OCI-LY7 (cell line): ENCODE results near the gene MTX3. TPM values are rescaled to one million over a fixed set of nuclear protein-coding genes. Genes with fewer than 3 reads are reported as not detected.

Experiments
- BruUV-seq: library from RNA; stranded (reverse); fragments of 400-500 nt; replicated peaks from 2 replicates; lab custom pipeline; 2021; lab: Mats Ljungman, UMichigan
- CTCF ChIA-PET: fragments of 300-600 bp; sonication (Branson Sonifier 250); formaldehyde crosslinking; loops from one replicate; lab custom pipeline; 2022; ENCODE audit warnings: antibody characterized with exemption; ENCODE audit not compliant: unreplicated experiment; lab: Charles Lee
- POLR2A ChIA-PET: fragments of 300-600 bp; sonication (Branson Sonifier 250); formaldehyde crosslinking; loops from one replicate; lab custom pipeline; 2022; ENCODE audit warnings: antibody characterized with exemption; lab: Charles Lee
- DNase-seq: peaks from one replicate; pipeline ENCODE4 v3.0.0-alpha.2; 2015; ENCODE audit warnings: low spot score
- H2AFZ ChIP-seq: fragments of 200-600 bp; sonication (generic), shearing (Covaris generic); 2 replicates; pipeline ENCODE4 v1.6.1; 2014; ENCODE audit warnings: mild to moderate bottlenecking, antibody characterized with exemption, low read length, moderate library complexity
- H3K27ac ChIP-seq: fragments of 200-600 bp; sonication (generic); 2 replicates; pipeline ENCODE4 v1.5.1; 2014; ENCODE audit warnings: mixed run types, low read depth, mild to moderate bottlenecking, moderate library complexity, low read length, inconsistent platforms; ENCODE audit not compliant: poor library complexity, severe bottlenecking
- H3K36me3 ChIP-seq: fragments of 200-600 bp; sonication (generic); 2 replicates; pipeline ENCODE4 v1.6.1; 2014; ENCODE audit warnings: mild to moderate bottlenecking, antibody characterized with exemption, low read length, moderate library complexity, mixed read lengths; ENCODE audit not compliant: insufficient read depth
- H3K4me1 ChIP-seq: fragments of 200-600 bp; sonication (generic); 2 replicates; pipeline ENCODE4 v1.5.1; 2014; ENCODE audit warnings: mild to moderate bottlenecking, low read length; ENCODE audit not compliant: insufficient read depth, poor library complexity, severe bottlenecking
- H3K4me2 ChIP-seq: fragments of 200-600 bp; sonication (generic); 2 replicates; pipeline ENCODE4 v1.6.1; 2014; ENCODE audit warnings: mild to moderate bottlenecking, low read length
- H3K4me3 ChIP-seq: fragments of 200-600 bp; sonication (generic); 2 replicates; pipeline ENCODE4 v1.5.1; 2014; ENCODE audit warnings: mild to moderate bottlenecking, low read depth, low read length; ENCODE audit not compliant: poor library complexity, severe bottlenecking
- H3K79me2 ChIP-seq: fragments of 200-600 bp; sonication (generic); 2 replicates; pipeline ENCODE4 v1.6.1; 2016; ENCODE audit warnings: low read depth, mild to moderate bottlenecking, low read length, moderate library complexity, mixed read lengths; ENCODE audit not compliant: insufficient read depth
- H3K9me2 ChIP-seq: fragments of 200-600 bp; sonication (generic); 2 replicates; pipeline ENCODE4 v1.6.1; 2016; ENCODE audit warnings: mild to moderate bottlenecking, low read length, mixed read lengths; ENCODE audit not compliant: insufficient read depth
- H3K9me3 ChIP-seq: fragments of 200-600 bp; sonication (generic); 2 replicates; pipeline ENCODE4 v1.6.1; 2014; ENCODE audit warnings: mild to moderate bottlenecking, mixed run types, low read length, mixed read lengths
- H4K20me1 ChIP-seq: fragments of 200-600 bp; sonication (generic); 2 replicates; pipeline ENCODE4 v1.6.1; 2014; ENCODE audit warnings: mild to moderate bottlenecking, antibody characterized with exemption, low read length, moderate library complexity, mixed read lengths; ENCODE audit not compliant: insufficient read depth
- EZH2phosphoT487 ChIP-seq: fragments of 200-600 bp; sonication (generic); IDR thresholded peaks from 2 replicates; pipeline ENCODE4 v1.6.1; 2018; ENCODE audit warnings: low read depth, borderline replicate concordance, mild to moderate bottlenecking, mixed run types, antibody characterized with exemption, low read length, moderate library complexity, mixed read lengths
- intact Hi-C: fragments of 100-400 bp; cut with micrococcal nuclease; formaldehyde crosslinking; loops from one replicate; pipeline ENCODE4 v1.10.0; 2022; ENCODE audit not compliant: unreplicated experiment
- small RNA-seq: library from RNA; depleted of rRNA; stranded (forward); fragments of <200 nt; gene quantifications from one replicate; pipeline ENCODE3, GENCODE V24; 2014
- total RNA-seq, 2 experiments: library from RNA; depleted of rRNA in 1 of 2; stranded (reverse); fragments of >200 nt in 1 of 2; shearing (Covaris generic) in 1 of 2; gene quantifications; 2 replicates each; pipeline ENCODE4 v1.2.3, GENCODE V29; 2014 to 2022
- TF ChIP-seq, protein P1 (sequence below): fragments of 200-600 bp; sonication (generic); conservative IDR thresholded peaks from 2 replicates; pipeline ENCODE4 v1.5.1; 2014; ENCODE audit warnings: mild to moderate bottlenecking, antibody characterized with exemption, low read length, moderate library complexity, mixed read lengths

The MTX3 gene
- total RNA-seq, 2 experiments from 2014 or later, result 26.0 to 53.6 TPM

DNA sequence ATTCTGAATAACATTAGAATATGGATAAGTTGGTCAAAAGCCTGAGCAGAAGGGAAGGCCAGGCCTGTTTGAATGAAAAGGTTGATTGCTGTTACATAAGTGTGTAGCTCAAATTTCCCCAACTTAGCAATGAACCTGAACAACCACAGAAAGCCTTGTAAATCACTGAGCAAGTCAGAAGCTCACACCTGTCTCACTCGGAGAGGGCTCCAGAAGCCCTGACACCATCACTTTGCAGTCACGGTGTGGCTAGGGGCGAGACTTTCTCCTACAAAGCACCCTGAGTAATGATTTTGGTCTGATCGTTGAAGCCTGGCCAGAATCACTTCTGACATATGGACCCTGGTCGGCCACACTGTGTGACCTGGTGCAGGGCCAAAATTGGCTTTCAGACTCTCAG, 62.0 kb downstream of the MTX3 start:
- Histone ChIP-seq H3K4me1 (no peaks in the 10 kb centered on the region), H3K36me3 (no peaks in the 10 kb centered on the region), H3K9me3 (no peaks in the 10 kb centered on the region), H3K4me3 (no peak overlapping the region), H3K27ac (no peak overlapping the region), H4K20me1 (no peaks in the 10 kb centered on the region), H3K4me2 (no peak overlapping the region), H2AFZ (no peak overlapping the region), H3K9me2 (no peaks in the 10 kb centered on the region), H3K79me2 (no peaks in the 10 kb centered on the region)
- POLR2A ChIA-PET, result interaction anchor here (0.6 to 0.9 kb wide), 2 partner anchors 21 to 61 kb away, joined by 3 to 4 read pairs; no protein-coding TSS in a partner anchor
- no peak for DNase-seq
- TF ChIP-seq EZH2phosphoT487, result no peak
- TF ChIP-seq, protein P1, sequence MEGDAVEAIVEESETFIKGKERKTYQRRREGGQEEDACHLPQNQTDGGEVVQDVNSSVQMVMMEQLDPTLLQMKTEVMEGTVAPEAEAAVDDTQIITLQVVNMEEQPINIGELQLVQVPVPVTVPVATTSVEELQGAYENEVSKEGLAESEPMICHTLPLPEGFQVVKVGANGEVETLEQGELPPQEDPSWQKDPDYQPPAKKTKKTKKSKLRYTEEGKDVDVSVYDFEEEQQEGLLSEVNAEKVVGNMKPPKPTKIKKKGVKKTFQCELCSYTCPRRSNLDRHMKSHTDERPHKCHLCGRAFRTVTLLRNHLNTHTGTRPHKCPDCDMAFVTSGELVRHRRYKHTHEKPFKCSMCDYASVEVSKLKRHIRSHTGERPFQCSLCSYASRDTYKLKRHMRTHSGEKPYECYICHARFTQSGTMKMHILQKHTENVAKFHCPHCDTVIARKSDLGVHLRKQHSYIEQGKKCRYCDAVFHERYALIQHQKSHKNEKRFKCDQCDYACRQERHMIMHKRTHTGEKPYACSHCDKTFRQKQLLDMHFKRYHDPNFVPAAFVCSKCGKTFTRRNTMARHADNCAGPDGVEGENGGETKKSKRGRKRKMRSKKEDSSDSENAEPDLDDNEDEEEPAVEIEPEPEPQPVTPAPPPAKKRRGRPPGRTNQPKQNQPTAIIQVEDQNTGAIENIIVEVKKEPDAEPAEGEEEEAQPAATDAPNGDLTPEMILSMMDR, result no peak
- intact Hi-C loops, result loop anchor here (5.0 kb wide), 1 partner anchor 63 kb away; the partner anchor contains the start of gene MTX3
- CTCF ChIA-PET, result no interaction called here
- BruUV-seq, result no TSS peak

Small RNA genes lying within 50 kb of the gene (small RNA-seq; reads per million reads assigned to genes)
- not detected for gene TRMT112P2

Other genes starting within 250 kb of the MTX3 start
- 1.8 and 4.5 TPM in 2 replicates for gene THBS4, start 44.1 kb upstream of the MTX3 start, total RNA-seq (2014; rRNA removed; shearing (Covaris generic))
- 3.9 and 4.2 TPM in 2 replicates for gene THBS4, start 44.1 kb upstream of the MTX3 start, total RNA-seq (2022)